Stimulated activated naive CD8-positive, alpha-beta T cell treated with anti-CD3 and anti-CD28 coated beads, Interleukin-15, amount 100 ng/mL, for 72 hours (primary cell): Measurements from ENCODE around the gene DLST.

Source experiments
- ATAC-seq: fragments of 150-1000 bp; cut with Tn5 transposase; 2 replicates; pipeline ENCODE4 v1.10.0; 2021; ENCODE audit warnings: mild to moderate bottlenecking, moderate library complexity
- DNase-seq, 2 donors: peaks; one replicate each; pipeline ENCODE4 v3.0.0; 2021 to 2022
- H3K27ac Mint-ChIP-seq, 2 donors: one replicate each; pipeline ENCODE4 v1.8.0; 2022; ENCODE audit warnings: mild to moderate bottlenecking in 2 of 2, mixed read lengths in 2 of 2, moderate library complexity in 2 of 2
- H3K27me3 Mint-ChIP-seq: one replicate; pipeline ENCODE4 v1.8.0; 2022; ENCODE audit warnings: mixed read lengths
- H3K4me1 Mint-ChIP-seq: one replicate; pipeline ENCODE4 v1.8.0; 2022; ENCODE audit warnings: mild to moderate bottlenecking, mixed read lengths
- H3K4me3 Mint-ChIP-seq, 2 donors: one replicate each; pipeline ENCODE4 v1.8.0; 2022; ENCODE audit warnings: mild to moderate bottlenecking in 2 of 2, mixed read lengths in 2 of 2, moderate library complexity in 1 of 2
- H3K9me3 Mint-ChIP-seq, 2 donors: one replicate each; pipeline ENCODE4 v1.8.0; 2022; ENCODE audit warnings: mixed read lengths in 2 of 2

DLST gene

GRCh38 chr14:74855021-74855420, 26.7 kb upstream of the DLST start:
- Mint-ChIP-seq H3K27me3 (no peaks in the 10 kb centered on the region), H3K4me3 (no peak overlapping the region), H3K9me3 (no peaks in the 10 kb centered on the region), H3K4me1 (peaks cover 23% of the 10 kb centered on the region), H3K27ac (no peak overlapping the region)
- ATAC-seq: no peak
- DNase-seq: no peak

- no peaks in the 10 kb centered on the region for H3K9me3 Mint-ChIP-seq
- DNase-seq (no peak), ATAC-seq (no peak)
- peaks cover 28% of the 10 kb centered on the region for H3K4me1 Mint-ChIP-seq
- no peaks in the 10 kb centered on the region for H3K27me3 Mint-ChIP-seq
- H3K27ac Mint-ChIP-seq: peak overlapping the region in 1 of 2 donors; percentile 80
- no peak overlapping the region for H3K4me3 Mint-ChIP-seq
Observed at GRCh38 chr14:74855945-74856344, 25.8 kb upstream of the DLST start.

GRCh38 chr14:74856366-74856765, 25.4 kb upstream of the DLST start:
- no peak for DNase-seq
- Mint-ChIP-seq H3K27ac (peak overlapping the region in 1 of 2 donors; percentile 80), H3K27me3 (no peaks in the 10 kb centered on the region), H3K4me3 (no peak overlapping the region), H3K9me3 (no peaks in the 10 kb centered on the region), H3K4me1 (peaks cover 28% of the 10 kb centered on the region)
- no peak for ATAC-seq

GRCh38 chr14:74858022-74858421, 23.7 kb upstream of the DLST start:
- Mint-ChIP-seq H3K27ac (no peak overlapping the region), H3K4me1 (peaks cover 20% of the 10 kb centered on the region), H3K4me3 (no peak overlapping the region), H3K9me3 (no peaks in the 10 kb centered on the region), H3K27me3 (no peaks in the 10 kb centered on the region)
- ATAC-seq (no peak), DNase-seq (no peak)

- peak overlapping the region in 1 of 2 donors; percentile 36 for H3K27ac Mint-ChIP-seq
- no peaks in the 10 kb centered on the region for H3K27me3 Mint-ChIP-seq
- DNase-seq (no peak), ATAC-seq (no peak)
- H3K9me3 Mint-ChIP-seq: no peaks in the 10 kb centered on the region
- peaks cover 12% of the 10 kb centered on the region for H3K4me1 Mint-ChIP-seq
- H3K4me3 Mint-ChIP-seq: no peak overlapping the region
Observed at GRCh38 chr14:74859757-74860552, 21.8 kb upstream of the DLST start.

- DNase-seq (peak; percentile 85), ATAC-seq (peak; percentile 85)
- Mint-ChIP-seq H3K27ac (no peak overlapping the region), H3K4me3 (no peak overlapping the region), H3K27me3 (no peaks in the 10 kb centered on the region), H3K4me1 (peaks cover 15% of the 10 kb centered on the region), H3K9me3 (no peaks in the 10 kb centered on the region)
Observed at GRCh38 chr14:74860899-74861733, 20.6 kb upstream of the DLST start.

- Mint-ChIP-seq H3K9me3 (no peaks in the 10 kb centered on the region), H3K27me3 (no peaks in the 10 kb centered on the region), H3K27ac (no peak overlapping the region), H3K4me1 (peaks cover 21% of the 10 kb centered on the region), H3K4me3 (no peak overlapping the region)
- DNase-seq: no peak
- ATAC-seq: no peak
Observed at GRCh38 chr14:74861734-74862090, 20.0 kb upstream of the DLST start.

GRCh38 chr14:74863274-74863673, 18.4 kb upstream of the DLST start:
- Mint-ChIP-seq H3K27me3 (no peaks in the 10 kb centered on the region), H3K4me3 (no peak overlapping the region), H3K9me3 (no peaks in the 10 kb centered on the region), H3K27ac (no peak overlapping the region), H3K4me1 (peaks cover 33% of the 10 kb centered on the region)
- ATAC-seq (no peak), DNase-seq (no peak)

GRCh38 chr14:74864198-74864597, 17.5 kb upstream of the DLST start:
- no peak overlapping the region for H3K27ac Mint-ChIP-seq
- no peaks in the 10 kb centered on the region for H3K9me3 Mint-ChIP-seq
- no peaks in the 10 kb centered on the region for H3K27me3 Mint-ChIP-seq
- ATAC-seq (no peak), DNase-seq (no peak)
- no peak overlapping the region for H3K4me3 Mint-ChIP-seq
- H3K4me1 Mint-ChIP-seq: peaks cover 33% of the 10 kb centered on the region

GRCh38 chr14:74865156-74865555, 16.6 kb upstream of the DLST start:
- DNase-seq: no peak
- no peak overlapping the region for H3K27ac Mint-ChIP-seq

GRCh38 chr14:74866708-74867389, 14.9 kb upstream of the DLST start:
- H3K9me3 Mint-ChIP-seq: no peaks in the 10 kb centered on the region
- H3K27ac Mint-ChIP-seq: peak overlapping the region in 1 of 2 donors; percentile 60
- no peaks in the 10 kb centered on the region for H3K27me3 Mint-ChIP-seq
- no peak for DNase-seq
- H3K4me1 Mint-ChIP-seq: peaks cover 28% of the 10 kb centered on the region
- H3K4me3 Mint-ChIP-seq: peak overlapping the region in 1 of 2 donors; percentile 3
- ATAC-seq: no peak

More at GRCh38 chr14:74865156-74865555, 16.6 kb upstream of the DLST start:
- Mint-ChIP-seq H3K4me3 (no peak overlapping the region), H3K27me3 (no peaks in the 10 kb centered on the region), H3K9me3 (no peaks in the 10 kb centered on the region), H3K4me1 (peaks cover 33% of the 10 kb centered on the region)
- ATAC-seq: no peak

GRCh38 chr14:74867673-74868072, 14.0 kb upstream of the DLST start:
- peak overlapping the region in 1 of 2 donors; percentile 60 for H3K27ac Mint-ChIP-seq
- no peaks in the 10 kb centered on the region for H3K9me3 Mint-ChIP-seq
- peak; percentile 50 to 68 for DNase-seq
- no peaks in the 10 kb centered on the region for H3K27me3 Mint-ChIP-seq
- peak overlapping the region; percentile 3 to 41 for H3K4me3 Mint-ChIP-seq
- ATAC-seq: peak; percentile 98
- H3K4me1 Mint-ChIP-seq: peaks cover 28% of the 10 kb centered on the region

- no peak for DNase-seq
- Mint-ChIP-seq H3K4me1 (peaks cover 22% of the 10 kb centered on the region), H3K27ac (no peak overlapping the region), H3K9me3 (no peaks in the 10 kb centered on the region), H3K27me3 (no peaks in the 10 kb centered on the region), H3K4me3 (no peak overlapping the region)
- ATAC-seq: no peak
Observed at GRCh38 chr14:74868739-74869138, 13.0 kb upstream of the DLST start.

GRCh38 chr14:74871819-74872218, 9.9 kb upstream of the DLST start:
- DNase-seq (no peak), ATAC-seq (no peak)
- H3K9me3 Mint-ChIP-seq: no peaks in the 10 kb centered on the region
- H3K4me1 Mint-ChIP-seq: peaks cover 28% of the 10 kb centered on the region
- no peaks in the 10 kb centered on the region for H3K27me3 Mint-ChIP-seq
- no peak overlapping the region for H3K27ac Mint-ChIP-seq
- no peak overlapping the region for H3K4me3 Mint-ChIP-seq

- peaks cover 27% of the 10 kb centered on the region for H3K4me1 Mint-ChIP-seq
- no peaks in the 10 kb centered on the region for H3K27me3 Mint-ChIP-seq
- no peaks in the 10 kb centered on the region for H3K9me3 Mint-ChIP-seq
- DNase-seq (no peak), ATAC-seq (no peak)
- H3K4me3 Mint-ChIP-seq: peak overlapping the region; percentile 69 to 76
- H3K27ac Mint-ChIP-seq: peak overlapping the region in 1 of 2 donors; percentile 97
Observed at GRCh38 chr14:74875204-74875603, 6.5 kb upstream of the DLST start.
